Right forelimb (tissue), 1 donor: ENCODE data around the gene CPT1B.
"Not testable (repeated sequence)": the region's sequence is repeated elsewhere in the genome, so short reads cannot be mapped to it uniquely, and the experiment has no call there.

Experiments used
- DNase-seq: peaks from one replicate; pipeline ENCODE4 v3.0.0-alpha.2; 2018

CPT1B gene

DNA sequence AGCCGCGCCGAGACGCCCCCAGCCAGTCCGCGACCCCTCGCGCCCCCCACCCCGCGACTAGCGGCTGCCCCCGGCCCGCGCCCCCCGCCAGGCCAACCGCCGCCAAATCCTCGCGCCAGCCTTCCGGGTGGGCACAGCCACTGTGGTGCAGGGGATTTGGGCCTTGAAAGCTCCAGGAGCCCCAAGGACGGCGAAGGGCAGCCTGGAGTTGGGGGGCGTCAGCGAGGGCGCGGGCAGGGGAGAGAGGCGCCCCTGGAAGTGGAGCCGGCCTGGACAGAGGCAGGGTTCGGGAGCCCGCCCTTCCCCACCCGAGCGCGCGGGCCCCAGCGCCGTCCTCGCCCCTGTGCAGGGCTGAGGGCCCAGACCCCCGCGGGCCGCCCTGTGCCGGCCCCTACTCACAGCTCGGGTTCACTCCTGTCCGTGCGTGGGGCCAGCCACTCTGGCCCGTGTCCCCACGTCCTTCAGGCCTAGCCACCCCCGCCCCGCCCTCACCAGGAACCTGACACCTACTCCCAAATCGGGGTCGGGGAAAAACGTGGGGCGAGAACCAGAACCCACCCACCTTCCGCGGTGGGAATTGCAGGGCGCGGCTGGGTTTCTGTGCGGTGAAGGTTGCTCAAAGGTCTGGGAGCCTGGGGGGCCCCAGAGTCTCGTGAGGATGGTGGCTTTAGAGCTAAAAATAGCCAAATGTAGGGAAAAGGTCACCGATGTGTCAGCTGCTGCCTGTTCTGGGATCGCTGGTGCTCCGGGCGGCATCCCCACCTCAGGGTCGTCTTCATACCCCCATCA is at the start of gene CPT1B:
Gene CPT1B, minus strand, starts transcription at position 441 of the 789 bp plus-strand sequence. CDS start 512 bp downstream, outside the sequence.
- no peak for DNase-seq

- no peak for DNase-seq
These were observed 48.8 kb upstream of the CPT1B start for GRCh38 chr22:50626850-50627641.

- DNase-seq: no peak
These were observed 48.2 kb upstream of the CPT1B start for GRCh38 chr22:50626314-50626849.

DNA sequence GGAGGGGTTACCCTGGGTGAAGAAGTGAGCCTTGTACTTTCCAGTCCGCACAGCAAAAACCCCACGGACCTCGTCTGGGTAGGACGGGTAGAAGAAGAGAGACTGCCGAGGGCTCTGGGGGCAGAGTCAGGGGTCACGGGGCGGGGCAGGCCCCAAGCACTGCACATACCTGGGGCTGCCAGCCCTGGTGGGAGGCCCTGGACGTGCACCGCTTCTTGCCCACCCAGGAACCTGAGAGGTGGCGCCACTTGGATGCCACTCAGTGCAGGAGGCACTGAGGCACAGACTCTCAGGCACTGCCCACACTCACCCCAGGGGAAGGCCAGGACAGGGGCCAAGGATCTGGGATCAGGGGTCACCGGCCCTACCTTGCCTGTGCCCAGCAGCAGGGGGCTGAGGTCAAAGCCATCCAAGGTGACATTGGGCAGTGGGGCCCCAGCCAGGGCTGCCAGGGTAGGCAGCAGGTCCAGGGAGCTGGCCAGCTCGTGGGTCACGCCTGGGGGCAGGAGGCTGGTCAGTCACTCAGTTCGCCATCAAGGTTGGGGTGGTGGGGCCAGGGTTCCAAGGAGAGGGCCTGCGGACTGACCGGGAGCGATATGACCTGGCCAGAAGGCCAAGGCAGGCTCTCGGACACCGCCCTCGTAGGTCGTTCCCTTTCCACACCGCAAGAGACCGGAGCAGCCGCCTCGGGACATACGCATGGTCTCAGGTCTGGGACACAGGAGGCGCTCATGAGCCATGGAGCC is 47.5 kb upstream of the CPT1B start:
- DNase-seq: no peak

- DNase-seq: no peak
These were observed 46.9 kb upstream of the CPT1B start for GRCh38 chr22:50625131-50625567.

GRCh38 chr22:50624347-50625130 is 46.3 kb upstream of the CPT1B start:
- no peak for DNase-seq

DNA sequence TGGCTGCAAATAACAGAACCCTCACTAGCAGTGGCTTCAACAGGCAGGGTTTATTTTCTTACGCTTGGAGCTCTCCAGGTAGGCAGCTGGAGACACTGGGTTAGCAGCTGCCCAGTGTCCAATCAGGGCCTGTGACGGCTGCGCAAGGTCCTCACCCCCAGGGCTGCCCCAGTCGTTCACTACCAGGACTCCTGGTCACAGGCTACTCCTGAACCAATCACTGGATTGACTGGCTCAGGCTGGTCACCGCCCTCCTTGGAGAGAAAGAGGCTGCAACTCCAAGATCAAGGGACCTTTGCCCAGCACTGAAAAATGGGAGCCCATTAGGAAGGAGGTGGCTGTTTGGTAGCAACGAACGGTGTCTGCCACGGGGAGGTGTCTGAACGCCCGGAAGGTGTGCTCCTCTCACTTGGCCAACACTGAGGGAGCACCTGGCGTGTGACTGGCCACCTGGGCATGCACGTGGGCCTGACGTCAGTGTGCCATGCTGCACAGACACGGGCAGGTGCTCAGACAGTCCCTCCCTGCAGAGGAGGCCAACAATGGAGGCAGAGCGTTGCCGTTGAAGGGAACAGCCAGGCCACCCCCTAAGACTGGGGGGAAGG is 44.6 kb upstream of the CPT1B start:
- no peak for DNase-seq

GRCh38 chr22:50621948-50622722 is 43.9 kb upstream of the CPT1B start:
- DNase-seq: no peak

DNA sequence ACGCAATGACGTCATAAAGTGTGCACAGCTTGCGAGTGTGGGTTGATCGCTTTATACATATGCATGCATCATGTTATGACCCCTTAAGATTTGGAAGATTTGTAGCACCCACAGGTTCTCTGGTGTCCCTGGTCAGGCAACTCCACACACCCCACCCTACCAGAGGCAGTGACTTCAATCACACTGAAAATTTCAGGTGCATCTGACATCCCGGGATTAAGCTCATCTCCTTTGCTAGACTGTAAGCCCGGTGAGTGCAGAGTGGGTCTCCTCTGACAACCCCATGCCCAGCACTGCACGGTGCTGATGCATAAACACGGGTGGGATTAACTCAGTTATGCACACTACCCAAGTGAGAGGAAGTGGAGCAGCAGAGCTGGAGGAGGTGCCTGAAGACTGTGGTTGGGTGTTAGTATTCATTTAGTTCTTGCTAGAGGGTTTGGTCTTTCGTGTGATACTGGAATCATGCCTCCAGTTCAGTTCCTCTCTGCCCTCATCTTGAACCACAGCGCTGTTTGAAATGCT is 43.2 kb upstream of the CPT1B start:
- no peak for DNase-seq

GRCh38 chr22:50620593-50621355 is 42.5 kb upstream of the CPT1B start:
- peak; percentile 88 for DNase-seq

DNA sequence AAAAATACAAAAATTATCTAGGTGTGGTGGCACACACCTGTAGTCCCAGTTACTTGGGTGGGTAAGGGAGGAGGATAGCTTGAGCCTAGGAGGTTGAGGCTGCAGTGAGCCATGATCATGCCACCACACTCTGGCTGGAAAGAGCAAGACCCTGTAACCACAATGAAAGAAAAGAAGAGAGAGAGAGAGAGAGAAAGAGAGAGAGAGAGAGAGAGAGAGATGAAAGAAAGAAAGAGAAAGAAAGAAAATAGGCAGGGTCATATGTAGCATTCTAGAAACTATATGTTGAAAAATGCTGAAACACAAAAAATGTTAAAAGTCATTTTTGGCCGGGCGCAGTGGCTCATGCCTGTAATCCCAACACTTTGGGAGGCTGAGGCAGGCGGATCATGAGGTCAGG is 36.1 kb upstream of the CPT1B start:
- DNase-seq: not testable (repeated sequence)

DNA sequence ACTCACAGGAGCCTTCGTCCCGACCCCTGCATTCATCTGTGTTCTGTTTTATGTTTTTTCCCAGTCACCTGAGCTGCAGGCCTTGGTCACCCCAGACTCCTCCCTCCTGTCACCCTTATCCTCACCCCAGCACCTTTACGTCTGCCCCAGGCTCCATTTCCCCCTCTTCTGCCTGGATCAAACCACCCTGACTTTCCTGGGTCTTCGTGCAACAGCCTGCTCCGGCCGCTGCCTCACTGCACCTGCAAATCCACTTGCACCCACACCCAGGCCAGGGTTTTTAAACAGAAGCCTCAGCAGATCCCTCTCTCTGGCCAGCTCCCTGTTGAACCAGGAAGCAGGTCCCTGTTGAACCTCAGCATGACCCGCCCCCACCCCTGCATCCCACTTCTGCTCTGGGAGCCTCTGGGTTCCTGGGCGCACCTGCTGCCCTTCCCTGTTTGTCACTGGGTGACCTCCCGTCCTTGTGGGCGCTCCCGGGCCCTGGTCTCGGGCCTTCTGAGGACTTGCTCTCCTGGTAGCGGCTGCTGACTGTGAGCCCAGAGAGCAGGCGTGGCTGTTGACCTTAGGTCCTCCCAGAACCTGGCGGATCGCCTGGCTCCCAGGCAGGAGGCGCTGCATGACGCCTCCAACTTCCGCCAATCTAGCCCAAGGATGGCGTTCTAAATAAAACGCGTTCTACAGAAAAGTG is 35.2 kb upstream of the CPT1B start:
- DNase-seq: no peak

GRCh38 chr22:50612528-50613221 is 34.4 kb upstream of the CPT1B start:
- DNase-seq: no peak

GRCh38 chr22:50612168-50612527 is 33.9 kb upstream of the CPT1B start:
- no peak for DNase-seq

- no peak for DNase-seq
These were observed 33.3 kb upstream of the CPT1B start for GRCh38 chr22:50611341-50612060.

DNA sequence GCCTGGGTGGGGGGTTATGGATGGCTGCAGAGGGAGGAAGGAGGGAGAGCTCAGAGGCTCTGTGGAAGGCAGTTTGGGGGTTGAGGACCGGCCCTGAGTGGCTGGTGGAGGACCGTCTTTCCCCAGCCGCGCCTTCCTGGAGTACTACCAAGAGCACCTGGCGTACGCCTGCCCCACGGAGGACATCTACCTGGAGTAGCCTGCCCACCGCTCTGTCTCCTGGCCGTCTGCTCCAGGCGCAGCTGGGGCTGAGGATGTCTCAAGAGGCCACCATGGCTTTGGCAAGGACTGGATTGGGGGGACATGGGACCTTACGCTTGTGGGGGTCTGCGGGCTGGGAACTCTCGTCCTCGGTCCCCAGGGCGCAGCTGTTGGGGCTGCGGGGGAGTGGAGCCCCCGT is 32.4 kb upstream of the CPT1B start:
- DNase-seq: no peak

DNA sequence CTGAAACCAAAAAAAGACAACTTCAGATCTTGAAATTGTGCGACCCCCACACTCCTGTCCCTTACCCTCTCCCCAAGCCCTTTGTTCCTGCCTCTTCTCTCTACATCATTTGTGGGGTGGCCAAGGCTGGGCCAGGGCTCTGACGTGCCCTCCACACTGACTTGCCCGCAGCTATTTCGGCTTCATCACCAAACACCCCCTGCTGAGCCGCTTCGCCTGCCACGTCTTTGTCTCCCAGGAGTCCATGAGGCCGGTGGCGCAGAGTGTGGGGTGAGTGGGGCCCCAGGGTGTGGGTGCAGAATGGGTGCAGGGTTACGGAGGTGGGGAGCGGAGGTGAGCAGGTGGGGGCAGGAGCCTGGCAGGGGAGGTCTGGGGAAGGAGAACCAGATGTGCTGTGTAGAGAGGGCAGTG is 31.8 kb upstream of the CPT1B start:
- no peak for DNase-seq

GRCh38 chr22:50609599-50609998 is 31.4 kb upstream of the CPT1B start:
- DNase-seq: no peak
